Esophagus mucosa (tissue), 1 donor: Measurements from ENCODE around the gene PDAP1. TPM values are rescaled to one million over a fixed set of nuclear protein-coding genes. Genes with fewer than 3 reads are reported as not detected.
"Not testable (repeated sequence)": the region's sequence is repeated elsewhere in the genome, so short reads cannot be mapped to it uniquely, and the experiment has no call there.

Experiments used
- ATAC-seq: fragments of 200-7000 bp; cut with Tn5 transposase; one replicate; pipeline ENCODE4 v1.9.1; 2020
- total RNA-seq: library from RNA; stranded (reverse); gene quantifications from one replicate; pipeline ENCODE4 v1.2.4, GENCODE V29; 2023
- donor health status: DM: yes; HTN: yes; CAD: no.

PDAP1 gene
- total RNA-seq, 1 donor from 2014 or later: 94.4 TPM

DNA sequence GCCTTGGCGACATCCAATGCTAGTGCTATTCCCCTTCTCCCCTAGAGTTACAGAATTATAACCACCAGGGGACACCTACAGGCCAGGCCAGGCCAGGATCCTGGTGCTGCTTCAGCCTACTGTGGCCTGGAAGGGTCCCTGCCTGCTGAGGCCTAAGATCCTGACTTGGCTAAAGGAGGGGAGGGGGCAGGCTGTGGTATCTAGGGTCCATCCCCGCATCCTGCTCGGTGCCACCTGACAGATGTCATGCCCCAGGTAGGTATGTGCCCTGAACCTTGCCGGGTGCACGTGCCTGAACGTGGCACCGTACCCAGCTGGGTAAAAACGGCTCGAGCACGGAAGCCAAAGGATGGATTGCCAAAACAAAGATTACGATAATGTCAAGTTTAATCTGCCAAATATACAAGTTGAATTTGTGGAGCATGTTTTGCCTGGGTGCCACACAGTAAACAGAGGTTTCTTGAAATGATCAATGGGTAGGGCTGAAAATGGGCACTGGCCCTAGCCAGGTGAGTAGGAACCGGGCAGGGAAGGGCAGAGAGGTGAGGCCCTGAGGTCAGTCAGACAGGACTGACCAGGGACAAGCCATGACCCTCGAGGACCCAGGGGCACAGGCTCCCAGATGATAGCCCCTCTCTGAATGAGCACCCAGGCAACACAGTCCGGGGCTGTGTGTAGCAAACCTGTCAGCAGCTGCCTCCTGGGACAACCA, 12.6 kb downstream of the PDAP1 start:
- ATAC-seq: no peak

DNA sequence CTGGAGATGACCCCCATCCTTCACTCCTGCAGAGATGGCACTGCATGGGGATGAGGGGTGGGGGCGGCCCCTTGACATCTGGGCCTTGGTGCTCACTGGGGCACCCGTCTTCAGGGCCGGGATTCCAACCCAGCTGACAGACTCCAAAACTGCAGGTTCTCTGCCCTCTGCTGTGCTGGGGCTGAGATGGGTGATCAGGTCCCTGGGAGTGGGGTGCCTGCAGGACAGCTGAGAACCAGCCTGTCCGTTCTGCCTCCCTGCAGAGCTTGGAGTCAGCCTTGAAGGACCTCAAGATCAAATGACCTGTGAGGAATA, 14.3 kb downstream of the PDAP1 start:
- no peak for ATAC-seq

DNA sequence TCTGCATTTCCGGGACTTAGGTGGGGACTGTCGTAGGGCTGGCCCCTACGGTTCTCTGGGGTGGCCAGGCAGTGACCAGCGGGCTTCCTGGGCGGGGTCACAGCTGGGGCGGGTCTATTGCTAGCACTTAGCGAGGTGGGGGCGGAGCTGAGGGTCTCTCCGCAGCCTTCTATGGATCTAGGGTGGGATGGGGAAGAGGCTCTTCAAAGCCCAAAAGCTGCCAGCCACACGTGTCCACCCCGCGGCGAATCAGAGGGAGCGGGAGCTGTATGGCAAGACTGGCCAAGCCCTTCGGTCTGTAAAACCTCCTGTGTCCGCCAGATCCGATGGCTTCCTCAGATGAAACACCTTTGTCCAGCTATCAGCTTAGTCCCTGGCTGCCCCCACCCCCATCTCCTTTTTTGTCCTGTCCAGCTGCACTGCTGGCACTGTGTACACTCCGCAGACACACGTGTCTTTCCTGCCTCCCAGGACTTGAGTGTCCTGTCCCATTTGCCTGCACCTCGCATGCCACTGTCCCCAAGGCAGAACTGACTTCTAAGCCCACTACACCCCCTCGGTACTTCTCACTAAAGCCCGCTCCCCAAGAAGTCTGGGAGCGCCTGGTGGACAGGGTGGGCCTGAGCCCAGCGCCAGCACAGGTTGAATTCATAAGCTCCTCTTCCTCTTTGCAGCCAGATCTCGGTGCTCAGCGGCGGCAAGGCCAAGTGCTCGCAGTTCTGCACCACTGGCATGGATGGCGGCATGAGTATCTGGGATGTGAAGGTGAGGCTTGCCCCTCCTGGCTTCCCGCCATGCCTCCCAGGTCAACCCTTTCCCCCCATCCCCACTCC, 14.8 kb downstream of the PDAP1 start:
- ATAC-seq: no peak

DNA sequence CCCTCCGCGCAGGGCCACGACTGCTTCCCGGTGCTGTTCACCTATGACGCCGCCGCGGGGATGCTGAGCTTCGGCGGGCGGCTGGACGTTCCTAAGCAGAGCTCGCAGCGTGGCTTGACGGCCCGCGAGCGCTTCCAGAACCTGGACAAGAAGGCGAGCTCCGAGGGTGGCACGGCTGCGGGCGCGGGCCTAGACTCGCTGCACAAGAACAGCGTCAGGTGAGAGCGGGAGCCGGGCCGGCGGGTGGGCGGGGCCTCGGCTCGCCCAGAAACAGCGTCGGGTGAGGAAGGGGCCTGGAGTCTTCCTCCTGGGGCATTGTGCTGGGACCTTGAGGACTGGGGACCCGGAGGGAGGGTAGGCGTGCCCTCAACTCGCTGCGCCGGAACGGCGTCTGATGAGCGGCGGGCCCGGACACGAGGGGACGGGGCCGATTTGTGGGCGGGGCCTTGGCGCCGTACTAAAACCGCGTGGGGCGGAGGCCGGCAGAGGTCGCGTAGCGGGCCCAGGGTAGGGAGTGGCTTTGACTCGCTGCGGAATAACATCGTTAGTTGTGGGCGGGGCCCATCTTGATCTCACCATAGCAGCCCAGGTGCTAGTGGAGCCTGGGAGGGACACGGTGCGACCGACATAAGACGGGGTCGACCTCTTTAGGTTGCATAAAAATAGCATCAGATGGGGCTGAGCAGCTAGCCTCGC, 15.6 kb downstream of the PDAP1 start:
- ATAC-seq: peak; percentile 91

DNA sequence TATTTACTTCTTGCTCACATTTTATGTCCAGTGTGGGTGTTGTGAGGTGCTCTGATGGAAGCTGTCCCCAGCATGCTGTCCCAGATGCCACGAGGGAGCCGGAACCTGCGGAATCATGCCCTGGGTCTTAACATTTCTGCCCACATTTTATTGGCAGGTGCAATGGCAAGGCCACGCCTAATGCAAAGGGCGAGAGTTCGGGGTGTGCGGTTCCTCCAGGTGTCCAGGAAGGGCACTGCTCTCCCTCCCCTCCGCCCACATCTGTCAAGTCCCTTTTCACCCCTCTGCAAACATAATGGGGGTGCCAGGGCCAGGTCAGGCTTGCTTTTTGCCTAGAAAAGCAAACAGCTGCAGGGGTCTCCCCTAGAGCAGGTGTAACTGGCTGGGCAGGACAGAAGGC, 16.4 kb downstream of the PDAP1 start:
- peak; percentile 1 for ATAC-seq

DNA sequence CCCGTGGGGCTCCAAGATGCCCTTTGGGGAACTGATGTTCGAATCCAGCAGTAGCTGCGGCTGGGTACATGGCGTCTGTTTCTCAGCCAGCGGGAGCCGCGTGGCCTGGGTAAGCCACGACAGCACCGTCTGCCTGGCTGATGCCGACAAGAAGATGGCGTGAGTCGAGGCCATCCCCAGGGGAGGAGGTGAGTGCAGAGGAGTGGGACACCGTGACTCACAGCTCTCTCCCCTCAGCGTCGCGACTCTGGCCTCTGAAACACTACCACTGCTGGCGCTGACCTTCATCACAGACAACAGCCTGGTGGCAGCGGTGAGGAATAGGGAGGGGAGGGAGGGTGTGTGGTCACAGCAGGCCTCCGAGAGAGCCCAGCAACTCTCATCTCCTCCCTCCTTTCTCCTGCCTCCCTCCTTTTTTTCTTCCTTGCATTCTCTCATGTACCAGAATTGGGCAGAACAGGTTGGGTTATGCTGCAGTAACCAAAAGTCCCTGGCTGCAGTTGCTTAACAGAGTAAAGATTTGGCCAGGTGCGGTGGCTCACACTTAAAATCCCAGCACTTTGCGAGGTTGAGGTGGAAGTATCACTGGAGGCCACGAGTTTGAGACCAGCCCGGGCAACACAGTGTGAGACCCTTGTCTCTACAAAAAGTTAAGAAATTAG, 17.3 kb downstream of the PDAP1 start:
- ATAC-seq: no peak

DNA sequence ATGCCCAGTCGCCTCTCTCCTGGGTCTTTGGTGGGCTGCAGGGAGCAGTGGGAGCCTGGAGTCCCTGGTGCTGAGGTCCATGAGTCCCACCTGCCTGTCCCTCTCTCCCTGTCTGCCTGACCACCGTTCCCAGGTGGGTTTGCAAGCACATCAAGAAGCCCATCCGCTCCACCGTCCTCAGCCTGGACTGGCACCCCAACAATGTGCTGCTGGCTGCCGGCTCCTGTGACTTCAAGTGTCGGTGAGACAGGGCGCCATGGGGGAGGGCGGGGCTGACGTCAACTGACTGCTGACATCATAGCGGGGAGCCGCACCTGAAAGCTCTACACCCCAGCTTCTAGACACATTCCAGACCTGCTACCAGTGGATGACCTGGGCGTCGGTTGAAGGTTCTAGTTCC, 18.6 kb downstream of the PDAP1 start:
- ATAC-seq: no peak

DNA sequence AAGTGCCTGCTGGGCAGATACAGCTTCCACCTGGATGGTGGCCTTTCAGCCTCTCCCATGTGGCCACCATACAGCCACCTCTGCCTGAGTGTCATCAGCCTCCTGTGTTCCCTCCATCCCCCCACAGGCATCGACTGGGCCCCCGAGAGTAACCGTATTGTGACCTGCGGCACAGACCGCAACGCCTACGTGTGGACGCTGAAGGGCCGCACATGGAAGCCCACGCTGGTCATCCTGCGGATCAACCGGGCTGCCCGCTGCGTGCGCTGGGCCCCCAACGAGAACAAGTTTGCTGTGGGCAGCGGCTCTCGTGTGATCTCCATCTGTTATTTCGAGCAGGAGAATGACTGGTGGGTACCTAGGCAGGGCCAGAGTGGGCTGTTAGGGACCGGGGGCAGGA, 20.5 kb downstream of the PDAP1 start:
- ATAC-seq: no peak

DNA sequence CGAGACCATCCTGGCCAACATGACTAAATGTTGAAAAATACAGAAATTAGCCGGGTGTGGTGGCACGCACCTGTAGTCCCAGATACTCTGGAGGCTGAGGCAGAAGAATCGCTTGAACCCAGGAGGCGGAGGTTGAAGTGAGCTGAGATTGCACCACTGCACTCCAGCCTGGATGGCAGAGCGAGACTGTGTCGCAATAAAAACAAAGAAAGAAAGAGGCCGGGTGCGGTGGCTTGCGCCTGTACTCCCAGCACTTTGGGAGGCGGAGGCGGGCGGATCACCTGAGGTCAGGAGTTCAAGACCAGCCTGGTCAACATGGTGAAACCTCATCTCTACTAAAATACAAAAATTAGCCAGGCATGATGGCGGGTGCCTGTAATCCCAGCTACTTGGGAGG, 21.2 kb downstream of the PDAP1 start:
- ATAC-seq: not testable (repeated sequence)

DNA sequence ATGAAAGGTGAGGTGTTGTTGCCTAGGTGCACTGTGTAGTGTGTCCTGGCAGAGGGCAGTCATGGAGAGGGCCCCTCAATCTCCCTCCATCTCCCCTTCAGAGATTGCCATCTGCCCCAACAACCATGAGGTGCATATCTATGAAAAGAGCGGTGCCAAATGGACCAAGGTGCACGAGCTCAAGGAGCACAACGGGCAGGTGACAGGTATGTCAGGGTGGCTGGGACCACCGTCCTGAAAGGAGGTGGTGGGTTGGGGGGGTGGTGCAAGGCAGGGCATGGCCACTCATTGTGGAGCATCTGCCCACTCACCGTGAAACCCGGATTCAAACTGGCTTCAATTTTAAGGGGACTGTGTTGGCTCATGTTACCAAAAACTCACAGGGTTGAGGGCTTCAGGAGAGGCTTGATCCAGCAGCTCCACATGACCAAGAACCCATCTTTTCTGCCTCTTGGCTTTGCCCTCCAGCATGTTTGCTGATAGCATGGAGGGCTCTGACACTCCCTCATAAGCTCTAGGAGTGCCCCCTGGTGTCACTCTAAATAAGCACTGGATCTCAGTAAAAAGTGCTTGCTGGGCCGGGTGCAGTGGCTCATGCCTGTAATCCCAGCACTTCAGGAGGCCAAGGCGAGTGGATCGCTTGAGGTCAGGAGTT, 21.7 kb downstream of the PDAP1 start:
- no peak for ATAC-seq

DNA sequence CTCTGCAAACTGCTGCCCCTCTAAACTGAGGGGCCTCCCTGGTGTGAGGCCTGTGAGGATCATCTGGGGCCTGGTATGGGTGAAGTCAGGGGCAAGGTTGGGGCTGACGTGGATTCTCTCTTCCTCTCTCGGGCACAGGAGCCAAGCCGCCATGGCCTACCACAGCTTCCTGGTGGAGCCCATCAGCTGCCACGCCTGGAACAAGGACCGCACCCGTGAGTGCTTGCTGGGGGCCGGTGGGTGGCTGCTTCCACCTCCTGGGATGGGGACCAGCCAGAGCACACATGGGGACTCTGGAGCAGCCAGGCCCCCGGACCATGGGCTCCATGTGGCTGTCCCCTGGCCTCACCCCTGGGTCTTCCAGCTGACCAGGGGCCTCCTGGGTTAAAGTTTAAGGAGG, 22.8 kb downstream of the PDAP1 start:
- ATAC-seq: no peak

DNA sequence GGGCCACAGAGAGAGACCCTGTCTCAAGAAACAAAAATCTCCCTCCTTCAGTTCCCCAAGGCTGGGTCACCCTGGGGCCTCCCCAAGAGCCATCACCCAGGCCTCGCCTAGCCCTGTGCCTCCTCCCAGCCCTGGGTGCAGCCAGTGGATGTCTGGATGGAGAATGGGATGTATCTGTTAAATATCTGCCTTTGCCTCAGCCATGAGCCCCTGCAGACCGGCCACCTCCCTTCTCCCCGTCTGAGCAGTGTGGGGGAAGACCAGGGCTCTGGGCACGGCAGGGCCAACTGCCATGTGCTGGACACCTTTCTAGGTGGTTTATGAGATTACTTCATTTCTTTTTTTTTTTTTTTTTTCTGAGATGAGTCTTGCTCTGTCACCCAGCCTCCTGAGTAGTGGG, 23.9 kb downstream of the PDAP1 start:
- no peak for ATAC-seq

DNA sequence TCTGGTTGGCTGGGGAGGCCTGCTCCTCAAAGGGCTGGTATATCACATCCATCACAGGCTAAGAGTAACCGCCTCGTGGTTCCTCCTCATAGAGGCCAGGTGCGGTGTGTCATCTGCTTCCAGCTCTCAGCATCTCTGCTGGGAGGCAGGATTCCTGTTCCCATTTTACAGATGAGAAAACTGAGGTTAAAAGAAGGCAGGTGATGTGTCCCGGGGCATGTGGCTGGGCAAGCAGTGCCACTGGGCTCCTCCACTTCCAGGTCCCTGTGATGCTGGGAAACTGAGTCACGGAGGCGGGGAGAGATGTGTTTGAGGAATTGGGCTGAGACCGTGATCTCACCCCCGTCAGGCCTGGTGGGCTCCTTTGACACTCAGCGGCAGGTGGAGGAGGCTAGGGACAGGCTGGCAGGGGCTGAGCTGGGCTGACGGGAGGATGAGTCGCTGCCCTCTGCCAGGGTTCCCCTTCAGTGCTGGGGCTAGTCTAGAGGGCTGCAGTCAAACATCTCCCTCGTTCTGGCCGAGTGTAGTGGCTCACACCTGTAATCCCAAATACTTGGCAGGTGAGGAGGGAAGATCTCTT, 24.5 kb downstream of the PDAP1 start:
- ATAC-seq: no peak

DNA sequence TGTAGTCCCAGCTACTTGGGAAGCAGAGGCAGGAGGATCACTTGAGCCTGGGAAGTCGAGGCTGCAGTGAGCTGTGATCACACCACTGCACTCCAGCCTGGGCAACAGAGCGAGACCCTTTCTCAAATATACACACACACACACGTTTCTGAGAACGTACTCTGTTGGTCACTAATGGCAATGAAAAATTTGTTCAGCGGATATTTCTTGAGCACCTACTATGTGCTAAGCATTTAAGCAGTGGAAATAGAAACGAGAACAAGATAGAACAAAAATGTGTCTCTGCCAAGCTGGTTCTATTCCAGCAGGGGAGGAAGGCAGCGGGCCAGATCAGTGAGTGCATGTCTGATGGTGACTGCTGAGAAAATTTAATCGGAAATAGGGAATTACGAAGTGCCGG, 25.2 kb downstream of the PDAP1 start:
- no peak for ATAC-seq

DNA sequence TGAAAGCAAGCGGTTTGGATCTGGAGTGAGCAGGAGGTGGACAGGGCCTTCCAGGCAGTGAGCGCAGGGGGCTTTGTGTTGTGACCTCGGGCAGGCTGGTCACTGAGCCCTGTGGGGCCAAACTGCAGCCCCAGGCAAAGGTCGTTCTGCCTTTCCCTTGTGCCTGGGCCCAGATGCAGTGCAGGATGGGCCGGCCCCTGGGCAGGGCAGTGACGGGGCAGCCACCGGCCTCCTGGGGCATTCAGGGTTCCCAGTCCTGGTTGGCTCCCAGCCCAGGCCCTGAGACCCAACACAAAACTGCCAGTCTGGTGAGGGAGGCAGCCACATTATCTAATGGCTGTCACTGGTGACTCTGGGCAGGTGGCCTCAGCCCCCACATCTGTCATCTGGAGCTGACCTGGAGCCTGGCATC, 26.7 kb downstream of the PDAP1 start:
- no peak for ATAC-seq

DNA sequence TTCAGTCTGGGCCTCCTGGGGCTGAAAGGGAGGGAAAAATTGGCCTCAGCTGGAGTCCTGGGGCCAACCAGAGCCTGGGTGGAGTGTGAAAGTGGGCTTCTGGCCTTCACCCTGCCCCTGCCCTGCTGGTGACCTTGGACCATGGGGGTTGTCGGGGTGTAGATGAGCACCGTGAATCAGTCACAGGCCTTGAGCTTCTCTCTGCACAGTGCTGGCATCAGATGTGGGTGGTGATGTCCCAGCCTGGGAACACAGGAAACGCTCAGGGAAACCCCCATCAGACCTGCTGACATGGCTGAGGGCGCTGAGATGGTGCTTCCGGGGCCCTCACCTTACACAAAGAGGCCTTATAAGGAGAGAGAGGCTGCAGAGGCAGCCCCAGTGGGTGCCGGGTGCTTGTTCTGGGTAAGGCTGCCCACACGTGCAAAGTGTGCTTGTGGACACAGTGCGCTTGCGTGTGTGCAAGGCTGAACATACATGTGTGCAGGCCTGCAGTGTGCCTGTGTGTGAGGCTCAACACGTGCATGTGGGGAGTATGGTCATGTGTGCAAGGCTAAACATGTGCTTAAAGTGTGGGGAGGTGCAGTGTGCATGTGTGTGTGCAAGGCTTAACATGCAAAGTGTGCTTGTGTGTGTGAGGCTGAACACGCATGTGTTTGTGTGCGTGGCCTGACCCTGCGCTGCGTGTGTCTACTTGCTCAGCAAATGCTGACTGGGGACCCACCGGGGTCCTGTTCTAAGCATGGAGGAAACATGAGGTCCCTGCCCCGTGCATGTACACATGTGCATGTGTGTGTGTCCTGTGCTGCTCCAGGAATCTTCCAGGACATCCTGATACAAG, 27.4 kb downstream of the PDAP1 start:
- peak; percentile 66 for ATAC-seq

DNA sequence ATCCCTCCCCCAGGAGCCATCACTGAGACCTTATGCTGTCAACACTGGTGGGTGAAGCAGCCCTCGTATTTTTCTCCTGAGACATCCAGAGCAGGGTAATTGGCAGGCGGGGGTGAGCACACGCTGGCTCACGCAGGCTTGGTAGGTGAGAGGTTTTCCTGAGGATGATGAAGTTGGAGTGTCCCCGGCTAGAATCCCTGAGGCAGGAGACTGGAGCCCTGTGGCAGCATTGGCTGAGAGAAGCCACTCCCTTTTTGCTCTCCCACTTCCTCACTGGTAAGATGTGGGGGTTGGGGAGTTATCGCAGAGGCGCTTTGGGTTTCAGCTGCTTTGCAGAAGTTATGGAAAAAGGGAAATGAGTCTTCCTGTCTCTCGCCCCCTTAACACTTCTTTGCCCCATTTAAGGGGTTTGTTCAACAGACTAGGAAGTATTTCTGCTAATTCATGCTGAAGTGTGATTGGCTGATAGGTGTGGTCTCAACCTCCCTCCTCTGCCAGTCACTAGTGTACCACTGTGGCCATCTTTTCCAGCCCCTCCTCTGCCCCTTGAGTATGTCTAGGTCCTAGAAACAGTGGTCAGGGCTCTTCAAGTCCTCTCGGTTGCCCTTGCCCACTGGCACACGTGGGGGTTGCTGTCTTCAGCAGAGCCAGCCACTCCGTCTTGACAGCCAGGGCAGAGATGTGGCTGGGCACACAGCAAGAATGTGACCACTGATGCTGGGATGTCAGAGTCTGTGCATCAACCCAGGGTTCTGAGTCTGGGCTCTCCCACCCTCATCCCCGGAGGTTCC, 28.2 kb downstream of the PDAP1 start:
- peak; percentile 6 for ATAC-seq

DNA sequence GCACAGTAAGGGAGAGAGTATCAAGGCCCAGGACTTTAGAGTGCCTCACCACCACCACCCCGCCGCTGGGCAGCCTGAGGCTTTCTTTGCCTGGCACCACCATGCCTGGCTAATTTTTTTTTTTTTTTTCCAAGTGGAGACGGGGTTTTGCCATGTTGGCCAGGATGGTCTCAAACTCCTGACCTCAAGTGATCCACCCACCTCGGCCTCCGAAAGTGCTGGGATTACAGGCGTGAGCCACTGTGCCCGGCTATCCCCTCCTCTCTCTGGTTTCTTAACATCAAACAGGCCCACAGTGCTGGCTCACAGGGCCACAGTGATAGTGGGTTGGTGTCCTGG, 28.7 kb downstream of the PDAP1 start:
- not testable (repeated sequence) for ATAC-seq

DNA sequence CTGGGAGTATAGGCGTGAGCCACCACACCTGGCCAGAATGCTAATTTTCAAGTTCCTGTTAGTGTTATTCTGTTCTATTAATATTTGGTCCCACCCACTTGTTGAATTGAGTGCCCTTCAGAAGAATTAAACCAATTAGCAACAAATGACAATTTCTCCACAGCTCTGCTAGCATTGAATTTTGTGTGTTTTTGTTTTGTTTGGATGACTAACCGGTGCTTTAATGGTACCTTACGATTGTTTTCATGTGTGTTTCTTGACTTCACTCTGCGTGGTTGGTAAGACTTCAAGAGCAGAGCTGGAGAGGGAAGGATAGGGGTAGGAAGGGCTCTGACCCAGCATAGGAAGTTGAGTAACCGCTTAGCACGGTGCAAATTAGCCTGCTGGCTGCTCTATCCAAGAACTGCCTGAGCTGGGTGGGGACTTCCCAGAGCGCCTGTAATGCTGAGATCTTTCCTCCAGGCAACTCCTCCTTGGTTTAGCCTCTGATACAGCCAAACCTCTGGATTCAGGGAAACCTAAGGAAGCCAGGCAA, 29.3 kb downstream of the PDAP1 start:
- peak; percentile 63 for ATAC-seq
